CD4-positive, CD25-positive, alpha-beta regulatory T cell (primary cell): ENCODE data around the gene ZFP92. TPM values are rescaled to one million over a fixed set of nuclear protein-coding genes. Genes with fewer than 3 reads are reported as not detected.

Experiments
- ATAC-seq, 2 donors: fragments of 150-1000 bp; cut with Tn5 transposase; one replicate each; pipeline ENCODE4 v1.10.0; 2021; ENCODE audit warnings: low read depth in 2 of 2, moderate number of reproducible peaks in 2 of 2, moderate library complexity in 1 of 2
- DNase-seq, 3 donors: peaks; one replicate each; pipeline versions ENCODE4 v3.0.0 to v3.0.0-alpha.2; 2012 to 2022; ENCODE audit warnings: mixed read lengths in 1 of 3
- H3K27ac ChIP-seq: one replicate; pipeline ENCODE4 v1.7.0; 2013; ENCODE audit warnings: mild to moderate bottlenecking, low read length; ENCODE audit not compliant: insufficient read depth, poor library complexity, severe bottlenecking
- H3K27me3 ChIP-seq: one replicate; pipeline ENCODE4 v1.7.0; 2013; ENCODE audit warnings: low read length; ENCODE audit not compliant: control insufficient read depth, insufficient read depth
- H3K36me3 ChIP-seq: one replicate; pipeline ENCODE4 v1.7.0; 2013; ENCODE audit warnings: mild to moderate bottlenecking, low read length, moderate library complexity; ENCODE audit not compliant: control insufficient read depth, insufficient read depth
- H3K4me1 ChIP-seq: 2 replicates; pipeline ENCODE4 v1.7.0; 2013; ENCODE audit warnings: mild to moderate bottlenecking, low read length; ENCODE audit not compliant: insufficient read depth, control insufficient read depth, poor library complexity, severe bottlenecking
- H3K4me3 ChIP-seq: one replicate; pipeline ENCODE4 v1.7.0; 2013; ENCODE audit warnings: low read depth, mild to moderate bottlenecking, low read length, moderate library complexity
- H3K9me3 ChIP-seq, 2 experiments: 1 replicate in 1 of 2; 2 replicates in 1 of 2; pipeline ENCODE4 v1.7.0; 2013; ENCODE audit warnings: low read length in 2 of 2, mild to moderate bottlenecking in 1 of 2, moderate library complexity in 1 of 2; ENCODE audit not compliant: control insufficient read depth in 2 of 2
- H3K27ac Mint-ChIP-seq, 3 donors: one replicate each; pipeline ENCODE4 v1.8.0; 2020 to 2022; ENCODE audit warnings: mild to moderate bottlenecking in 3 of 3, mixed read lengths in 3 of 3, moderate library complexity in 2 of 3
- H3K27me3 Mint-ChIP-seq: one replicate; pipeline ENCODE4 v1.8.0; 2022; ENCODE audit warnings: mild to moderate bottlenecking, mixed read lengths
- H3K36me3 Mint-ChIP-seq: one replicate; pipeline ENCODE4 v1.8.0; 2020; ENCODE audit warnings: mixed read lengths
- H3K4me1 Mint-ChIP-seq, 4 donors: one replicate each; pipeline ENCODE4 v1.8.0; 2020 to 2022; ENCODE audit warnings: mixed read lengths in 4 of 4, mild to moderate bottlenecking in 1 of 4
- H3K4me3 Mint-ChIP-seq, 4 donors: one replicate each; pipeline ENCODE4 v1.8.0; 2020 to 2022; ENCODE audit warnings: mild to moderate bottlenecking in 4 of 4, mixed read lengths in 4 of 4, moderate library complexity in 3 of 4
- H3K9me3 Mint-ChIP-seq, 7 donors: one replicate each; pipeline ENCODE4 v1.8.0; 2020 to 2022; ENCODE audit warnings: mixed read lengths in 7 of 7, mild to moderate bottlenecking in 3 of 7, moderate library complexity in 2 of 7
- polyA plus RNA-seq, 4 donors: library from polyadenylated mRNA; unstranded; fragments of 300-500 nt; fragmentation: Illumina TruSeq; gene quantifications; one replicate each; pipeline ENCODE4 v1.2.3, GENCODE V29; 2021
- total RNA-seq: library from RNA; stranded (reverse); gene quantifications from one replicate; pipeline ENCODE4 v1.2.3, GENCODE V29; 2022

Gene ZFP92, protein sequence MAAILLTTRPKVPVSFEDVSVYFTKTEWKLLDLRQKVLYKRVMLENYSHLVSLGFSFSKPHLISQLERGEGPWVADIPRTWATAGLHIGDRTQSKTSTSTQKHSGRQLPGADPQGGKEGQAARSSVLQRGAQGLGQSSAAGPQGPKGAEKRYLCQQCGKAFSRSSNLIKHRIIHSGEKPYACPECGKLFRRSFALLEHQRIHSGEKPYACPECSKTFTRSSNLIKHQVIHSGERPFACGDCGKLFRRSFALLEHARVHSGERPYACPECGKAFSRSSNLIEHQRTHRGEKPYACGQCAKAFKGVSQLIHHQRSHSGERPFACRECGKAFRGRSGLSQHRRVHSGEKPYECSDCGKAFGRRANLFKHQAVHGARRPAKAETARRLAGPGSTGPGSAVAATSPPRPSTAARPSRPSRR
- total RNA-seq (0.22 TPM), polyA plus RNA-seq (under 1 TPM in 3 of 4 donors, not detected in 1; 0.03 to 0.14 (median 0.06) TPM)

- no peaks in the 10 kb centered on the region for H3K9me3 Mint-ChIP-seq
- no peaks in the 10 kb centered on the region for H3K36me3 ChIP-seq
- H3K4me1 ChIP-seq, result peaks cover 7% of the 10 kb centered on the region
- H3K27me3 Mint-ChIP-seq, result peaks cover 4% of the 10 kb centered on the region
- DNase-seq (peak; percentile 2 to 19 (median 18)), ATAC-seq (peak; percentile 28 to 48)
- peaks cover 0 to 11% (median 4%) of the 10 kb centered on the region in 4 donors for H3K4me1 Mint-ChIP-seq
- H3K9me3 ChIP-seq, result no peaks in the 10 kb centered on the region
- H3K4me3 ChIP-seq, result no peak within 1 kb of the TSS
- H3K36me3 Mint-ChIP-seq, result no peaks in the 10 kb centered on the region
- H3K4me3 Mint-ChIP-seq, result peak within 1 kb of the TSS in 3 of 4 donors; percentile 74 to 86 (median 82)
- H3K27ac ChIP-seq, result no peak within 1 kb of the TSS
- peak within 1 kb of the TSS in 1 of 3 donors; percentile 89 for H3K27ac Mint-ChIP-seq
- no peaks in the 10 kb centered on the region for H3K27me3 ChIP-seq
Observed at GRCh38 chrX:153411255-153411987, at the start of gene ZFP92. Gene ZFP92 (plus strand): TSS chrX:153411472. CDS start chrX:153418323, 6,851 bp downstream.

DNA sequence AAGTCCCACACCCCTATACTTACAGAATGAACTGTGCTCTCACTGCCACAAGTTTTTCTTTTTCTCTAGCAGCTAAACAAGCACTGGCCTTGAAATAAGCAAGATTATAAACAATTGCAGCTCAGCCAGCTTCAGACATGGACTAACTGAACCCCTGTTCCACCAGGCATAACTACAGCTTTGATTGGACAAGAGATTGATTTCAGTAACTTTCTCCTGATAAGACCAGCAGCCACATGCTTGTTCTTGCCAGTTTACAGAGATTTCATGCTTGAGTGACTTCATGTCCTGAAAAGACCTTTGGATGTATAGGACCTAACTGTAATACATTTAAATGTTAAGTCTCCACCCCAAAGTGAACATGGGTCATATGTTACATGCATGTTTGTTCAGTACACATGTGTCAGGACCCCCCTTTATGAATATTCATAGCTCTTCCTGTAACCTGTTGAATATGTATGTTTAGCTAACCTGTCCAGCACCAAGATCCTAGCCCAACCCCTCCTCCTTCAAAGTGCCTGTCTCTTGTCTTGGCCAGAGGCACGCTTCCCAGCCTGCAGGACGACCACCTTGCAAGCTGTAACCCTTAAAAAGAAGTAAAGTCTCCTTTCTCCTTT lies 49.4 kb upstream of the ZFP92 start:
- DNase-seq, result no peak
- H3K36me3 Mint-ChIP-seq, result no peaks in the 10 kb centered on the region
- H3K36me3 ChIP-seq, result no peaks in the 10 kb centered on the region
- H3K27me3 Mint-ChIP-seq, result no peaks in the 10 kb centered on the region
- no peak overlapping the region for H3K27ac ChIP-seq
- no peak overlapping the region for H3K4me3 ChIP-seq
- H3K9me3 Mint-ChIP-seq, result peaks cover 0 to 20% (median 3%) of the 10 kb centered on the region in 7 donors
- H3K4me1 ChIP-seq, result no peaks in the 10 kb centered on the region
- H3K4me3 Mint-ChIP-seq, result no peak overlapping the region
- no peaks in the 10 kb centered on the region for H3K27me3 ChIP-seq
- no peaks in the 10 kb centered on the region for H3K9me3 ChIP-seq
- no peaks in the 10 kb centered on the region for H3K4me1 Mint-ChIP-seq
- H3K27ac Mint-ChIP-seq, result no peak overlapping the region
- no peak for ATAC-seq

DNA sequence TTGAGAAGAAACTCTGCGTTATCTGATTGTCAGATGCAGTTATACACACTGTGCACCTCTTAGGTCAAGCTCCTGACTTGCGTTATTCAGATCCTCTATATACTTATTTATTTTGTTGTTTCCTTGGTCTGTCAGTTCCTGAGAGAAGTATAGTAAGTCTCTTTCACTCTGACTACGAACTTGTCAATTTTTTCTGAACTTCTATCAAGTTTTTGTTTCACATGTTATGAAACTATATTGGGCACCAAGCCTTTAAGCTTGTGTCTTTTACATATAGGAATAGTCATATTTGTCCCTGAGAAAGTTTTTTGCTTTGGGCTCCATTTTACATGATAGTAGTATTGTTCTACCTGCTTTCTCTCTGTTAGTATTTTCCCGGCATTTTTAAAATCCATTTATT lies 45.6 kb upstream of the ZFP92 start:
- Mint-ChIP-seq H3K27ac (no peak overlapping the region), H3K4me3 (no peak overlapping the region)
- no peak for DNase-seq

DNA sequence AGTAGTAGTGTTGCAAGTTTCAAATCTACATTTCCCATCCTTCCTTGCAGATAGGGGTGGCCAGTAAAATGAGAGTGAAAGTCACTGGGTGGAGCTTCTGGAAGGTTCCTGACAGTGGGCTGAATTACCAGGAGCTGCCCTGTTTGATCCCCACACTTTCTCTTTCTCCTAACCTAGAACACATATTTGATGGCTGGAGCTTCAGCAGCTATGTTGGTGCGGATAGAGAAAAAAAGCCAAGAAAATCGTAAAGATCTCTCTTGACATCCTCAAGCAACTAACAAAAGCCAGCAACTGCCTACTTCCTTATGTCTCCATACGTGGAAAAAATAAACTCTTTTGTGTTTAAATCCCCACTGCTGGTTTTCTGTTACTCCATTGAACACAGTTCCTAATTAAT lies 45.2 kb upstream of the ZFP92 start:
- H3K27me3 Mint-ChIP-seq, result no peaks in the 10 kb centered on the region
- Histone ChIP-seq H3K9me3 (no peaks in the 10 kb centered on the region), H3K27ac (no peak overlapping the region), H3K4me1 (no peaks in the 10 kb centered on the region), H3K27me3 (no peaks in the 10 kb centered on the region), H3K4me3 (no peak overlapping the region), H3K36me3 (no peaks in the 10 kb centered on the region)
- no peak overlapping the region for H3K4me3 Mint-ChIP-seq
- H3K9me3 Mint-ChIP-seq, result peaks cover 0 to 3% (median 0%) of the 10 kb centered on the region in 7 donors
- no peak for ATAC-seq
- H3K36me3 Mint-ChIP-seq, result no peaks in the 10 kb centered on the region
- peaks cover 0 to 2% (median 0%) of the 10 kb centered on the region in 4 donors for H3K4me1 Mint-ChIP-seq
- no peak overlapping the region for H3K27ac Mint-ChIP-seq
- no peak for DNase-seq

More for the DNA sequence above, 45.6 kb upstream of the ZFP92 start:
- H3K36me3 Mint-ChIP-seq, result no peaks in the 10 kb centered on the region
- H3K9me3 Mint-ChIP-seq, result peaks cover 0 to 3% (median 0%) of the 10 kb centered on the region in 7 donors
- Histone ChIP-seq H3K36me3 (no peaks in the 10 kb centered on the region), H3K27me3 (no peaks in the 10 kb centered on the region), H3K4me3 (no peak overlapping the region), H3K9me3 (no peaks in the 10 kb centered on the region), H3K27ac (no peak overlapping the region), H3K4me1 (no peaks in the 10 kb centered on the region)
- ATAC-seq, result no peak
- H3K27me3 Mint-ChIP-seq, result no peaks in the 10 kb centered on the region
- peaks cover 0 to 1% (median 0%) of the 10 kb centered on the region in 4 donors for H3K4me1 Mint-ChIP-seq

GRCh38 chrX:153366878-153367538 lies 44.3 kb upstream of the ZFP92 start:
- H3K36me3 ChIP-seq, result no peaks in the 10 kb centered on the region
- no peaks in the 10 kb centered on the region for H3K9me3 ChIP-seq
- no peaks in the 10 kb centered on the region for H3K27me3 ChIP-seq
- H3K4me3 ChIP-seq, result no peak overlapping the region
- H3K36me3 Mint-ChIP-seq, result no peaks in the 10 kb centered on the region
- H3K4me1 ChIP-seq, result no peaks in the 10 kb centered on the region
- no peaks in the 10 kb centered on the region for H3K27me3 Mint-ChIP-seq
- DNase-seq (no peak), ATAC-seq (no peak)
- no peak overlapping the region for H3K4me3 Mint-ChIP-seq
- peaks cover 0 to 2% (median 0%) of the 10 kb centered on the region in 4 donors for H3K4me1 Mint-ChIP-seq
- peaks cover 0 to 3% (median 0%) of the 10 kb centered on the region in 7 donors for H3K9me3 Mint-ChIP-seq
- no peak overlapping the region for H3K27ac ChIP-seq
- H3K27ac Mint-ChIP-seq, result no peak overlapping the region

GRCh38 chrX:153370293-153371055 lies 40.8 kb upstream of the ZFP92 start:
- no peaks in the 10 kb centered on the region for H3K27me3 Mint-ChIP-seq
- no peaks in the 10 kb centered on the region for H3K4me1 ChIP-seq
- peaks cover 0 to 1% (median 0%) of the 10 kb centered on the region in 7 donors for H3K9me3 Mint-ChIP-seq
- peak overlapping the region in 1 of 4 donors; percentile 62 for H3K4me3 Mint-ChIP-seq
- no peak for ATAC-seq
- peak in 1 of 3 donors; percentile 11 for DNase-seq
- H3K36me3 Mint-ChIP-seq, result no peaks in the 10 kb centered on the region
- no peaks in the 10 kb centered on the region for H3K9me3 ChIP-seq
- H3K4me3 ChIP-seq, result no peak overlapping the region
- no peaks in the 10 kb centered on the region for H3K36me3 ChIP-seq
- H3K27ac ChIP-seq, result no peak overlapping the region
- no peak overlapping the region for H3K27ac Mint-ChIP-seq
- H3K4me1 Mint-ChIP-seq, result peaks cover 0 to 7% (median under 1%) of the 10 kb centered on the region in 4 donors
- no peaks in the 10 kb centered on the region for H3K27me3 ChIP-seq
